GM18909 (cell line): ENCODE measurements around the gene PSAP.
A peak's percentile ranks its signal among the peaks of the same experiment; 100 is the strongest.

ENCODE experiments used
- ATAC-seq: cut with Tn5 transposase; IDR thresholded peaks from one replicate; pipeline ENCODE4 v1.9.1; 2021; ENCODE audit warnings: mild to moderate bottlenecking; ENCODE audit not compliant: unreplicated experiment, poor library complexity

The PSAP gene

DNA sequence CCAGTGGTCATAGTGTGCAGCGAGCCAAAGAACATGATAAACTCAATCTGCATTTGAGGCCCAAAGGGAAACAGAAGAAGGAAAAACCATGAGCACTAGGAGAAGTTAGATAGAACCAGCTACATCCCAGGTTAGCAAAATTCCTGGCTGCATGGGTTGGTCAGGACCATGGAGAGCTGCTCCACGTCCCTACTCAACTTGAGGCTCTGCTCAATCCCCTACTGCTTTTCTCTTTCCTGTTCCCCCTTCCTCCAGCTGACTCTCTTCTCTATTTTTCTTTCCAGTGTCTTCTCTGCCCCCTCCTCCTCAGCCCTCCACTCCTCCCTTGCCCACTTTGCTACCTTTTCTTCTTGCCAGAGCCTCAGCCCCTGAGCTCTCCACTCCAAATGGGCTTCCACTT, 55.8 kb downstream of the PSAP start:
- no peak for ATAC-seq

- no peak for ATAC-seq
These were observed 60.2 kb downstream of the PSAP start for GRCh38 chr10:71790749-71791440.

DNA sequence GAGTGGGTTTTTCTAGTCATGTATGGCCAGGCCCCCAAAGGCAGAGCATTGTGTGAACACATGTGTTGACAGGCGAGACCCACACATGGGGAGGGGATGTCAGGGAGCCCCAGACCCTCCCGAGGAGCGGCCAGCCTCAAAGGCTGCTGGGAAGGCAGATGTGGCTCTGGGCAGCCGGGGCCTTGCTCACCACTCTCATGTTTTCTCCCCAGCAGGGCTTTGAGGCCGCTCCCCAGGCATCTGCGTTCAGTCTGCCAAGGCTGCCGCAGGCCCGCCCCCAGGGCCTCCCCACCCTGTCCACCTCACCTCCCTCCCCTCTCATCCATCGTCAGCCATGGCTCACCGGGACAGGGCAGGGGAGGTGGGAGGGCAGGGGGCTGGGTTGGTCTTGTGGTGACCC, 61.2 kb downstream of the PSAP start:
- ATAC-seq: no peak

DNA sequence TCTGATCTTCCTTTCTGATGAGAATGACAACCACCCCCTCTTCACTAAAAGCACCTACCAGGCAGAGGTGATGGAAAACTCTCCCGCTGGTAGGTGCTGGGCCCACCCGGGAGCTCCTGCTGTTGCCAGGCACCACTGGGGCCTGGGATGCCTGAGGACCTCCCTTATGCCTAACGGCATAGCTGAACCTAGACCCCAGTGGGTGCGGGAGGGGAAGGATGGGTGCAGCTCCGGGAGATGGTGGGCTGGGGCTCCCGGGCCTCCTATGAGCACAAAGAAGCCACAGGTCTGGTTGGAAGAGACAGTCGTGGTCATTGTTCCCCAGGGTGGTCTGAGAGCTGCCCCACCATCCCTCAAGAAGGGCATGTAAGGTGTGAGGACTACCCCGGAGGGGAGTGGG, 62.1 kb downstream of the PSAP start:
- no peak for ATAC-seq

DNA sequence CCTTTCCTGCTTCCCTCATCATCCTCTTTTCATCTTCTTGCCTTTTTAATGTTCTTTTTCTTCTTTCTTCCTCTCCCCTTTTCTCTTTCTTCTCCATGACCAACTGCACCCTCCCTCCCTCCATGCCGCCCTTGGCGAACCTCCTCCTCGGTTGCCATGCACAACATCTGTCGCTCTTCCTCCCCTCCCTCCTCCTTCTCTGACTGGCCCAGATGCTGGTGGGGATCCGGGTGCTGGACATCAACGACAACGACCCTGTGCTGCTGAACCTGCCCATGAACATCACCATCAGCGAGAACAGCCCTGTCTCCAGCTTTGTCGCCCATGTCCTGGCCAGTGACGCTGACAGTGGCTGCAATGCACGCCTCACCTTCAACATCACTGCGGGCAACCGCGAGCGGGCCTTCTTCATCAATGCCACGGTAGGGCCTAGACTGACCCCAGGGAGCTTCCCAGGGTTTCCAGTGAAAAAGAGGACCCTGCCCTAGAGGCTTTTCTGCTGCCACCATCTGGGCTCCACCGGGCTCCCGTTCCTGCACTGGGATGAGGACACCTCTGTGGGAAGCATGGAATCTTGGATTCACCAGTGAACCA, 66.3 kb downstream of the PSAP start:
- ATAC-seq: no peak

DNA sequence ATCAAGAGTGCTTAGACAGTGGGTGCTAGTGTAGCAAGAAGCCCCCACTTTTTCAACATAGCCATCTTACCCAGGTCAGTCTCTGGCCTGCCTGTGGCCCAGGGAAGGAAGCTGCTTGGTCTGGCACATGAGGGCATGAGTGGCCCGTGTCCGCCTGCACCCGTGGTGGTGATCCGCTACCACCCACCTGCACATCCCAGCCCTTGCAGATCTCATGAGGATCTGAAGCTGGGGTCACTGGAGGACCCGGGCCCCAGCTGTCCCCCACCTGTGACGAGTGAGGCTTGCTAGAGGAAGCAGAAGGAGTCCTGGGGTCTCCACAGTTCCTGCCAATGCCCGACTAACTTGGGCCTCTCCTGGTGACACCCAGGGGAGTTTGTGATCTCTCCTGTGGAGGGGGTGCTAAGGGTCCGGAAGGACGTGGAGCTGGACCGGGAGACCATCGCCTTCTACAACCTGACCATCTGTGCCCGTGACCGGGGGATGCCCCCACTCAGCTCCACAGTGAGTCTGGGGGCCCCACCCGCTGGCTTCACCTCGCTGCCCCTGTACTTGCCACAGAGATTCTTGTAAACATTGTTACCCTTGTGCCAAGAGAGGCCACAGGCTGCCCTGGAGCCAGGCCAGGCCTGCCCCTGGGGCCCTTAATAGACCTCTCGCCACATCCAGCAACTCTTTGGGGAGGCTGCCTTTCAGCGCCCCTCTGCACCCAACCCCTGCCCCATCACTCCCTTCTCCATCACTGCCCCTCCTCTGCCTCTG, 67.0 kb downstream of the PSAP start:
- no peak for ATAC-seq

DNA sequence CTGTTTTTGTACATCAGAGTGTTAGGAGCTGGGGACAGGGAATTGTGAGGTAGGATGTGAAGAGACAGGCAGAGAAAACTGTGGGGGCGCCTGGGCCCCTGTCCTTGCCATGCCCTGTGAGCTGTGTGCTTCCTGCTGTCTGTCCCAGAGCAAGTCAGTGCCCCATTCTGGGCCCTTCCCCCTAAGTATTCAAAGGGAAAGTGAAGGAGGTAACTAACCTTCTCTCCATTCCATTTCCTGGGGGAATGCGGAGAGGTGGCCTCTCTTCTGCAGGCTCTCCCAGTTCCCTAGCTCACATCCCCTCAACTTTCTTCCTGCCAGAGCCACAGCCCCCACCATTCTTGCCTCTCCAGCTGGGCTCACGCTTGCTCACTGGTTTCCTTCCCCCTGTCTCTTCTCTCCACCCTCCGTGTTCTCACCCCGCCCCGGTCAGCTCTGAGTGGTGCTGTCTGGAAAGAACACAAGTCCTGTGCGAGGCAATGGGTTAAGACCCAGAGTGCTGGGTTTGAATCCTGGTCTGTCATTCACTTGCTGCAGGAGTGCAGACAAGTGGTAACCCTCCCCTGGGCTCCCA, 68.0 kb downstream of the PSAP start:
- no peak for ATAC-seq

- ATAC-seq: no peak
These were observed 68.7 kb downstream of the PSAP start for GRCh38 chr10:71782221-71782916.

- ATAC-seq: no peak
These were observed 70.3 kb downstream of the PSAP start for GRCh38 chr10:71780719-71781118.

DNA sequence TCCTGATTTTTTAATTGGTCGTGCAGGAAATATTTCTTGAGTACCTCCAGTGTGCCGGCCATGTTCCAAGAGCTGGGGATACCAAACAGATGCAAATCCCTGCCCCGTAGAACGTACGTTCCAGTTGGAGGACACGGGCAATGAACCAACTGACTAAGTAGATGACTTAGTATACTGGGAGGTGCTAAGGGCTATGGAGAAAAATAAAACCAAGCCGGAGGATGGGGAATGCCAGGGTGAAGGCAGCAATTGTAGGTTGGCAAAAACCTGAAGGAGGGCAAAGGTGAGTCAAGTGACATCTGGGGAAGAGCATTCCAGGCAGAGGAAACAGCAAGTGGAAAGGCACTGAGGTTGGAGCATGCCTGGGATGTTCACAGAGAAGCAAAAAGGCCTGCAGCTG, 70.9 kb downstream of the PSAP start:
- no peak for ATAC-seq

GRCh38 chr10:71779641-71780040, 71.4 kb downstream of the PSAP start:
- no peak for ATAC-seq

DNA sequence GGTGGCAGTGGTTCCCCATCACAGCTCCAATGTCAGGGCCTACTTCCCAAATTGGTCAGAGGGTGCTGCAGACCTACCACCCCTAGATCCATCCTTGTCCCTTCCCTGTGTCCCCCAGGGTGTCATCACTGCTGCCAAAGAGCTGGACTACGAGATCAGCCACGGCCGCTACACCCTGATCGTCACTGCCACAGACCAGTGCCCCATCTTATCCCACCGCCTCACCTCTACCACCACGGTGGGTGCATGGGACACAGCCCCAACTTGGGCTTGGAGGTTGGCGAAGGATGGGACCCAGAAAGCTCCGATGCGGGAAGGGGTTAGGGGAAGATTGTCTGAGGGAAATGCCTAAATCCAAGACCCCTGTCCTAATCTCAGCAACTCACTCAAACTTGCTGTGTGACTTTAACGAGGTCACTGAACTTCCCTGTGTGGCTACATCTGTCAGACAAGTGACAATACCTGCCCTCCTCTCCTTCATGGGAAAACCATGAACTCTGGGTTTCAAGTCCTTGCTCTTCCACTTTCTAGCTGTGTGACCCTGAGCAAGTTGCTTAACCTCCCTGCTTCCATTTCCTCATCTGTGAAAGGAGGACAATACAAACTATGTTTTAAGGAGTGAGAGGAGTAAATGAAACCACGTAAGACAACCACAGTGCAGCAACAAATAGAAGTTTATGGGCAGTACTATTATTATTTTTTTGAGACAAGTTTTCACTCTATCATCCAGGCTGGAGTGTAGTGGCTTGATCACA, 72.8 kb downstream of the PSAP start:
- ATAC-seq: no peak

DNA sequence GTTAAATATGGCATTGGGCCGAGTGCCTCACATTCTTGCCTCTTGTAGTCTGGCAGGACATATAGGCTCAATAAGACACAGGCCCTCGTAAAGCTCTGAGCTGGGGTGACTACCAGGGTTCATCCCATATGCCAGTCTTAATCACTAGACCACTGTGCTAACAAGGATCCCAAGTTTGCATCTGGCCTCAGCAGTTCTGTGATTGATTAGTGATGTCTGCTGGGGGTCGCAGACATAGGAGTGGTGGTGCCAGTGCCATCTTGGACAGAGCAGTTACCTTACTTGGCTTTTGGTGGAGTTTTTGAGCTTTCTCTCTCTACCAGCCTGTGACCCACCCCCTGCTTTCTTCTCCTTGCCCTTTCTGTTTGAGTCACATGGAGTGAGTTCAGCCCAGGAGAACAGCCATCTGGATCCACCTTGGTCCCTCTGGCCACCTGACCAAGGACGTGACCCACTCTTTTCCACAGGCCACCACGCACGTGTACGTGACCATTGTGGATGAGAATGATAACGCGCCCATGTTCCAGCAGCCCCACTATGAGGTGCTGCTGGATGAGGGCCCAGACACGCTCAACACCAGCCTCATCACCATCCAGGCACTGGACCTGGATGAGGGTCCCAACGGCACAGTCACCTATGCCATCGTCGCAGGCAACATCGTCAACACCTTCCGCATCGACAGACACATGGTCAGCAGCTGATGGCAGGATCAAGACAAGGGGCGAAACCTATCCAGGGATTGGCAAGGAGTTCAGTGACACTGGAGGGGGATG, 73.7 kb downstream of the PSAP start:
- no peak for ATAC-seq

DNA sequence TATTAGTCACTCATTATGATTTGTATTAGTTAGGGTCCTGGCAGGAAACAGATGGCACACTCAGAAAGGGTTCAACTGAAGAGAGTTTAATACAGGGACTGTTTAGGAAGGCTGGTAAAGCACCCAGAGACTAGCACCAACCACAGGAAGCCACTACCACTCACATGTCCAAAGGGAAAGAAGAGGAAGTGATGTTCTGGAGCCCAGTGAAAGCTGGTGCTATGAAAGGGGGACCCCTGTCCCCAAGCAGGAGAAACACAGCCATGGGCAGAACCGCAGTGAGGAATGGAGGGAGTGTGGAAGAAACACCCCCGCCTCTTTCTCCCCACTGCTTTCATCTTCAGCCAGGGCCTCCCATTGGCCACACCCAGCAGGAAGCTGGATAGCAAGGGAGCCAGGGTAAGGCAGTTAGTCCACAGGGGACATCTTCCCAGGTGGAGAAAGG, 74.5 kb downstream of the PSAP start:
- no peak for ATAC-seq

DNA sequence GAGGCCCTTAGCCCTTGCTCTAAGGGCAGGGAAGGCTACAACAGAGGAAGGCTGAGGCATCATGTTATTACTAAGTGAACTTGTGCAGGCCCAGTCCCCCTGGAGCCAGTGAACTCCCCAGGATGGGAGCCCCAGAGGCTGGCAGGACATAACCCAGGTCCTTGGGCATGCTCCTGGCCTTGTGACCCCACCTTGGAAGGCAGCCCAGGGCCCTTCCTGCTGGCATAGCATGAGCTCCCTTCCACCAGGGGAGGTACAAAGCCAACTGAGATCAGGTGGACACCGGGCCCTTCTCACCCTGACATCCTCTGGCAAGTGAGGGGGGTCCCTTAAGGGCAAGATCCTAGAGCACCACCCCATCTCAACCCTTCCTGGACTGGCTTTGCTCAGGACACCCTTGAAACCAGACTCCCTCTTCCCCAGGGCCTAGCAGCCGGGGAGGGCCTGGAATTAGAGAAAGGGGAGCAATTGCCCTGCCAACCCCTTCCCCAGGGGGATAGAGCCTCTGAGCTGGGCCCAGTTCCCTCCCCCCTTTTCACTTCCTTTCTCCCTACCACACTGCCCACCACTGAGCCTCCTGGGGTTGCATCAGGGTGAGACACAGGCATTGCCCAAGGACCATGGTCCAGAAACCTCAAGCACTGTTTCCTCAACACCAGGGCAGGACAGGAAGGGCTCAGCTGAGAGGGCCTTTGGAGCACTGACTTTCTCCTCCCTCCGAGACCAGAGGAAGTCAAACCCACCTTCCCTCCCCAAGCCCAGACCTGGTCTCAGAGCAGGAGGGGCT, 75.9 kb downstream of the PSAP start:
- no peak for ATAC-seq

DNA sequence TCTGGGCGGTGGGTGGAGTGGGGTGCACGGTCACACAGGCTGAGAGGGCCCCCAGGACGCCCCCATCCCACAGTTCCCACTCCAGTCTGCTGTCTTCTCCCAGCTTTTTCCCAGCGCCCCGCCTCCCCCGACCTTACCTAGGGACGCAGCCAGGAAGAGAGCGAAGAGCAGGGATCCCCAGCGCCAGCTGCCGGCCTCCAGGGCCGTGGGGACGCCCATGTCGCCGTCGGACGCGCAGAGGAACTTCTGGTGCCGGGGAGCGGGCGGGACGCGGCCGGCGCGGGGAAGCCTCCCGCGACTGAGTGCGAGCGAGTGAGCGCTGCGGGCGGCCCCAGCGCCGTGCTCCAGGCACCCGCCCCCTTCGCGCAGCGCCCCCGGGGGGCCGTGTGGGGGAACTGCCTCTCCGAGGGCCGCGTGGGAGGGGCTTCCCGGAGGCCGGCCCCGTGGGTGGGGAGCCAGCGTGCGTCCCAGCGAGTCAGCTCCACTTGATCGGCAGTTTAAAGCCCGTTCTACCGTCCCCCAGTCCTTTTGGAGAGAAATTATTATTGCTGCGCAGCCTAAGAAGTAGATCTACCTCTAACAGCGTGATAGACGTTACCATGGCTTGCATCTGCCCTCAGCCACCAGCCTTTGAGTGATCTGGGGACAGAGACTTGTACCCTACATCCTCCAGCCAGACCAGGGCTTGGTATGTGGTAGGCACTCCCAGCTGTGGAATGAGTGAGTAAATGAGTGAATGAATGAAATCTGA, 77.7 kb downstream of the PSAP start, which contains the start of gene VSIR:
TSS of gene VSIR (minus strand) at position 300 of the 751 bp plus-strand sequence. CDS start at position 219, 81 bp downstream.
- peak; percentile 60 for ATAC-seq

DNA sequence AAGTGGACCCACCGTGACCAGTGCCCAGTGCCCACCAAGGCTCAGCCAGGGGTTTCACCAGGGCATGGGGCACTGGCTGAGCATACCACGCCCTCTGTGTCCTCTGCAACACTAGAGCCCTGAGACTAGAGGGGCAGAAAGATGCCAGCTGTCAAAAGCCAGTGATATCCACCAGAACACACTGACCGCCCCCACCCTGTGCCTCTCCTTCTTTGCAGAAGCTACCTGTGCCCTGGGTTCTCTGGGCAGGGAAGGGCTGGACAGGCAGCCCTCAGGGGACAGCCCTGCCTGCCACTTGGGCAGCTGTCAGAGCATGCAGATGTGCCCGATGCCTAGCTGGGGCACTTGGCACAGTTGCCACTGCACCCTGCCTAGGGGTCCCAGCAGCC, 78.2 kb downstream of the PSAP start:
- no peak for ATAC-seq
